ENCODE data around the gene DCDC2. TPM values are rescaled to one million over a fixed set of nuclear protein-coding genes. Genes with fewer than 3 reads are reported as not detected.

DCDC2 gene
- total RNA-seq, 1 donor from 2014 or later: 0.08 TPM

GRCh38 chr6:24125980-24126379, 231.9 kb downstream of the DCDC2 start, which contains the start of gene NRSN1:
NRSN1 (plus strand) TSS chr6:24126215; CDS start chr6:24134328, 8,113 bp downstream.
- intact Hi-C loops (cut with DNase I): no loop called here
- DNase-seq (ENCODE audit: low spot score): no peak

- intact Hi-C loops (cut with DNase I): no loop called here
- DNase-seq (ENCODE audit: low spot score): no peak
Observed at GRCh38 chr6:24122139-24122538, 235.7 kb downstream of the DCDC2 start.

Other genes starting within 250 kb of the DCDC2 start
- not detected for gene NRSN1, start 231.8 kb downstream of the DCDC2 start, total RNA-seq
- 38.7 TPM for gene MRS2, start 44.9 kb upstream of the DCDC2 start, total RNA-seq
- 0.81 TPM for gene GPLD1, start 131.5 kb upstream of the DCDC2 start, total RNA-seq
- gene ALDH5A1, start 136.9 kb upstream of the DCDC2 start, total RNA-seq: 17.4 TPM